ENCODE results near the gene ITGA11.

ITGA11 gene

DNA sequence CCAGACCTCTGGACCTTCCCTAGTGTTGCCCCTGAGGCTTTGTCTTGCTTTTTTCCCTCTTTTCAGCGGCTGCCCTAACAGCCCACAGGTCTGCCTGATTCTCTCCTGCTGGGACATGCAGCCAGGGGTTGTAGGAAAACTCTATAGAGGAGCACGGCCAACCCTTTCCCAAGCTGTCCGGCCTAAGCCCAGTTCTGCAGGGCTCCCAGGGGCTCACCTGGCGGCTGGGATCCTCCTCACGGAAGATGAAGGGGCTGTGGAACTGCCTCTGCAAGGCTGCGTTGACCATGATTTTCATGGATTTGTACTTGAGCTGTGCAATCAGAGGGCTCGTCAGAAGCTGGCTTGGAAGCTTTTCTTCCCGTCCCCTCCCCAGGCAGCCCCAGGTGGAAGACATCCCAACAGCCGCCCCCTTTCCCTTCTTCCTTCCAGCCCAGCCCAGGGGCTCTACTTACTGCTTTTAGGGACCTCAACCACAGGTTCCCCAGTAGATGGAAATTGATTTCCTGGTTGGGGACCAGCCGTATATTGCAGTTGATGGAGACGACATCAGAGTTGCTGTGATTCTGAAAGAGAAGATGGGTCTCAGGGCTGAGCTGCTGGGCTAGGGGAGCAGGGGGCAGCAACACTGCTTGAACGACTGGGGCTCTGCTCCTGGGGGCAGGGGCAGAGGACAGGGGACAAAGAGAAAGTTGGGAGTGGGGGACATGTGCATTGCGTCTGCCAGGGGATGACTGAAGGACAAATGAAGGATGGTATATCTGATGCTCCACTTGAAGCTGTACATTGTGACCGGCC lies 124.6 kb downstream of the ITGA11 start:
- no peak for DNase-seq

DNA sequence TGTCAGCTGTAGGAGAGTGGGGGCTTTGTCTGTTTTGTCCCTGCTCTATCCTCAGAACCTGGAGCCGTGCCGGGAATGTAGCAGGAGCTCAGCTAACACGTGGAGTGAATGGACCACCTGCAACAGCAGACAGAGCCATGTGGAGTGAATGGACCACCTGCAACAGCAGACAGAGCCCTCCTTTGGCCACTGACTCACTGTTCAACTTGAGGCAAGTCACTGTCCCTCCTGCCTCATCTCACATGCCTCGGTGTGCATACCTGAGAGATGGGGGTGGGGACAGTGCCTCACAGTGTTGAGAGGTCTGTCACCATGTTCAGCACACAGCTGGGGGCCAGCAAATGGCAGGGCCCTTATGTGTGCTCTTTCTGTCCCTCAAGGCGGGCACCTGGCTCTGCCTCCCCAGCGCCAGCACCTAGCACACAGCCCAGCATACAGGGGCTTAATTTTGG lies 126.5 kb downstream of the ITGA11 start:
- no peak for DNase-seq

DNA sequence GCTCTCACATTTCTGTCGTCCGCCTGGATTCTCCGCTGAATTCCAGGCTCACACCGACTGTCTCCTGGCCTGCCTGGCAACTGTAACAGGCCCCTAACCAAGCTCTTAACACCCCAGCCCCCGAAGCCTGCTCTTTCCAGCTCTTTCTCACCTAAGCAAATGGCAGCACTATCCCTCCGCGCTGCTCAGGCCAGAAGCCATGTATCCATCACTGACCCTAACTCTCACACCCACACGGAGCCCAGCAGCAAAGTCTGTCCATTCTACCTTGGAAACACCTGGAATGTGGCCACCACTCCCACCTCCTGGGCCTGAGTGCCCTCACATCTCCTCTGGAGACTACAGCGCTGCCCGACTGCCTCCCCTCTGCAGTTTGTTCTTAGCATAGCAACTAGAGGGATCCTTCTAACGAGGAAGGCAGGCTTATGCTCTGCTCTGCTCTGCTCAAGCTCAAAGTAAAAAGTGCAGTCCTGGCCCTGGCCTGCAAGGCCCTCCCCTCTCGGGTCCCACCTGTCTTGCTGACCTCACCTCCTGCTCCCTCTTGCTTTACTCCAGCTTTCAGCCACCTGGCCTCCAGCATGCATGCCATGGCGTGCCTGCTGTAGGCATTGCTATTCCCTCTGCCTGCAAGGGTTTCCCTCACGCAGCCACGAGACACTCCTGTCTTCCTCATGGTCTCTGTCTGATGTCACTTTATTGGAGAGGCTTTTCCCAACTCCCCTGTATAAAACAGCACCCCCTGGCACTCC lies 127.2 kb downstream of the ITGA11 start:
- DNase-seq, result no peak

DNA sequence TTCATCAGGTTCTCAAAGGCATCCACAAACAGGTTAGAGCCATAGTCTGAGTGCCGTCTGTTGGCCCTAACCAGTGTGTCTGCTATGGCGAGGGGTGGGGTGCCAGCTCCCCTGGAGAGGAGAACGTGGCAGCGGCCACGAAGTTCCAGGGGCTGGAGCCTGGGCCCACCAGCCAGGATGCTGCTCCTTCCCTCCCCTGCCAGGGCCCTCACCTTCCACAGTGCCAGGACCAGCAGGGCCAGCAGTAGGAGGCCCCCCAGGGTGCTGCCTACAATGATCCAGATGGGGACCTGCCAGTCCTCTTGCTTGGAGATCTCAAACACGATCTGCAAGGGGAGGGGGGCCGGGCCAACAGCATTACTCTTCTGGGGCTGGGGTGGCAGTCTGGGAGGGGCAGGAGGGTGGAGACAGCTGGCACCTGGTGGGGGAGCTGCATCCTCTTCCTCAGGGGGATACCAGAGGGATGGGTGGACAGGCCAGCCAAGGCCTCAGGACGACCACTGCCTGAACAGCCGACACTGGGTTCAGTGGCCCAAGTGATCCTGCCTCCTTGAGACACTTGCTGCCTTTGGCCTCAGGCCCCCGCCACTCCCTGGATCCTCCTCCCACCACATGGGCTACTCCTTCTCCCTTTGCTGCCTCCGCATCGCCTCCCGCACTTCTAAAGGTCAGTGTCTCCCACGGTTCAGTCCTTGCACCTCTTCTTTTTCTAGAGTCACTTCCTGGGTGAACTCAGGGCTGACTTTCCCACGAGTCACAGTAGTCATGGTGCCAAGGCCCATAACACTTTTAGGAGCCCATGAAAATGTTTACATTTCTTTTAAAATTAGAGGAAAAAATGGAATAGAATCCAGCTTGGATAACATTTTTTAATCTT lies 128.2 kb downstream of the ITGA11 start:
- DNase-seq, result no peak

DNA sequence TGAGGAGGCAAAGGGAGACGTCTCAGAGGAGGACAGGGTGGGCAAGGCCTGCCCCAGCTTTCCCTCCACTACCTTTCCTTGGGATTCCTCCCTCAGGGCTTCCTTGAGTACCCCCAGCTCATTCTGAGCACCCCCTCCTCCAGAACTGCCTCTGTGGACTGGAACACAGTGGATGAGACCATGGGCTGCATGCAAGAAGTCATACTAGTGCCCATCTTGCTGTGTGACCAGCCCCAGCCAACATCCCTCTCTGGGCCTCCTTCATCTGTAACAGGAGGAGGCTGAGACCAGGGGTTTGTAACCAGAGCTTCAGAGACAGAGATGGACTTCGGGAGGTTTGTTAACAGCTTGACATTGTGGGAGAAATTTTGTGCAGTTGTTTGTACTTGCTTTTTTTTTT lies 128.8 kb downstream of the ITGA11 start:
- DNase-seq, result no peak

- no peak for DNase-seq
Observed at GRCh38 chr15:68302729-68303128, 129.2 kb downstream of the ITGA11 start.

DNA sequence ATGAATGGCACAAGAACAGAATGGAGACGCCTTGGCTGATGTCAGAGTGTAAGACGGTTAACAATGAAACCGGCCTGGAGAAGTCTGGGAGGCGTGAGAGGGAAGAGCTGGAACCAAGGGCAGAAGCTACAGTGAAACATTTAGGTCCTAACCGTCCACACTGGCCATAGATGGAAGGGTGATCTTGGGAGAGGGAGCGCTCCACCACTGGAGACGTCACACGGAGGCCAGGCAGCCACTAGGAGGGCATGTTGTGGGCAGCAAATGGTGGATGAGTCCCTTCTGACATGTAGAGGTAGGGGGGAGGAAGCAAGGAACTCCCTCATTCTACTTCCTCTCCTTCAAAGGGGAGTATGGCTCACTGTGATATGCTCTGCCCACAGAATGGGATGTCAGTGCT lies 130.7 kb downstream of the ITGA11 start:
- peak; percentile 18 for DNase-seq

DNA sequence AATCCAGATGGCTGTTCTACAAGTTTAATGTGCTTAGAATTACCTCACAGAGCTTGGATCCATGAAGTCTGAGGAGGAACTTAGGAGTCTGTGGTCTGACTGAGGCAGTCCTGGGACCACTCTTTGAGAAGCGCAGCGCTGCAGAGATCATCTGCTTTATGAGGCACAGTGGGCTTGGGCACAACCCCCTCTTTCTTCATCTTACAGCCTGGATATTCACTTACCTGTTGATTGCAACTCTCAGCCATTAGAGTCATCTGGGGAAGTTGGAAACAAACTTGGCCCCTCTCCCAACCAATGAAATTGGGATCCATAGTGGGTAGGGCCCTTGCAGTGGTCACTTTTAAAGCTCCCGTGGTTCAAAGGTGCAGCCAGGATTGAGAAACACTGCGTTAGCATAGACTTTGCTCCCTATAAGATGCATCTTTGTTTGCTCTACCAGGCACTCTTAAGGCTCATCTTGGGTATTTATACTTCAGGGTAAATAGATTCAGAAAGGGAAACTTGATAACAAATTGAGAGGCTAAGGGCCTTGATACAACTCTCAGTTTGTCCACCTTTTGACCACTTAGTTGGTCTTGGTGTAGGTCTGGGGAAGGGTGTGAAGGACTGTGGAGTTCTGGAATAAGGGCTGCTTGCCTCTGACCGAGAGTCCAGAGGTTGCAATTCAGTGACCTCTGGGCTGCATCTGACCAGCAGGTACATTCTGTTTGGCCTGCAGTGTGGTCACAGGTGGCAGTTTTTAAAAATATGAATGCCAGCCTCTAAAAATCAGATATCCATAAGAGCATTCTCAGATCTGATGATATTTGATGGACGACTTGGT lies 131.6 kb downstream of the ITGA11 start:
- DNase-seq, result no peak

- no peak for DNase-seq
Observed at GRCh38 chr15:68299436-68299835, 132.5 kb downstream of the ITGA11 start.

DNA sequence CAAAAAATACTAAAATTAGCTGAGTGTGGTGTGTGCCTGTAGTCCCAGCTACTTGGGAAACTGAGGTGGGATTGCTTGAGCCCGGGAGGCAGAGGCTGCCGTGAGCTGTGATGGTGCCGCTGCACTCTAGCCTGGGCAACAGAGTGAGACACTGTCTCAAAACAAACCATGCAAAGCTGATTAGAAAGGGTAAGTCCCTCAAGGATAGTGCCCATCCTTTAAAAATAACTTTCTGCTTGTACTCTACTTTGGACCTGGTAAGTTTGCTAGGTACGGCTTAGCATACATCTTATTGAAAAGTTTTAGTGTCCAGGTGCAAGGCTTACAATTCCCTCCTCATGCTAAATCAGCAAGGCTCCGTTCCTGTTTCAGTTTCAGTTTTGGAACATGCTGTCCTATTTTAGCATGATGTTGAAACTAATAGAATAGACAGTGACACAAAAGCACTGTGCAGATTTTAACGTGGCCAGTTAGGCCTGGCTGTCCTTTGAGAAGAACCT lies 133.0 kb downstream of the ITGA11 start:
- DNase-seq, result no peak

DNA sequence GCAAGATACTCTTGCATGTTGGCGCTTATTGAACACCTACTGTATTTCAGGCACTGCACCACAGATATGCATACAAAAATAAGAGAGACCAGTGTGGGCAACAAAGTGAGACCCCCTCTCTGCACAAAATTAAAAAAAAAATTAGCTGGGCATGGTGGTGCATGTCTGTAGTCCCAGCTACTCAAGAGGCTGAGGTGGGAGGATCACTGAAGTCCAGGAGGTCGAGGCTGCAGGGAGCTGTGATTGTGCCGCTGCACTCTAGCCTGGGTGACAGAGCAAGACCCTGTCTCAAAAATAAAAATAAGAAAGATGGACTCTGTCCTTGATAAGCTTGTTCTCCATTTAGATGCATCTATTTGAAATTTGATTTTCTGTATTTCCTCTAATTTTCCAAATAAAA lies 133.6 kb downstream of the ITGA11 start:
- no peak for DNase-seq

DNA sequence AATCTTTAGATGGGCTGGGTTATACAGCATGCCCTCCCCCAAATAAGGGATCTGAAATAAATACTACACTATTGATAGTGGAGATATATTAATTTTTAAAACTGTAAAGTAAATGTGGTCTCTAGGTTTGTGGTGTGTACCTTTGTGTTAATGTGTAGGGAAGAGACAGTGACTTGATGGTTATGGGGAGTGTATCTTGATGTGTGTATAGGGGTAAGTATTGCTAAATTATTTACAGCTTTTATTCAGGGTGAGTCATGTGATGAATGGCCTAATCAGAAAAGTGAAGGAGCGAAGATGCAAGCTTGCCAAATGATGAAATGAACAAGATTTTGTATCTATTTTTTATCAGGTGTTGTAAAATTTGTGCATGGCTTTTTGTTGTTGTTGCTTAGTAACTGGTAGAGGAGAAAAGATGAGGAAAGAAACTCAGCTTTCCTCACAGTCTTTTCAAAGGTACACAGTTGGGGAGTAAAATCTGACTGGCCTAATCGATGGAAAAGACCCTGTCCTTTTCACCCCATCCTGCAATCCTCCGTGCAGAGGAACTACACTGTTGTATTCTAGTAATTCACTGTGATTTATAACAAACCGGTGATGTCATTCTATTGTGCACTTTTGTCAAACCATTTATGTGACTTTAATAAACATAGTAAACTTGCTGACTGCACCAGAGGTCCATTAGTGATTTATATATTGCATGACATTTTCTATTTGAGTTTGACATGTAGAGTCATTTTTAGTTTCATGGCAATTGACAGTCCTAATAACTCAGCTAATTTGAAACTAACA lies 136.8 kb downstream of the ITGA11 start:
- no peak for DNase-seq

DNA sequence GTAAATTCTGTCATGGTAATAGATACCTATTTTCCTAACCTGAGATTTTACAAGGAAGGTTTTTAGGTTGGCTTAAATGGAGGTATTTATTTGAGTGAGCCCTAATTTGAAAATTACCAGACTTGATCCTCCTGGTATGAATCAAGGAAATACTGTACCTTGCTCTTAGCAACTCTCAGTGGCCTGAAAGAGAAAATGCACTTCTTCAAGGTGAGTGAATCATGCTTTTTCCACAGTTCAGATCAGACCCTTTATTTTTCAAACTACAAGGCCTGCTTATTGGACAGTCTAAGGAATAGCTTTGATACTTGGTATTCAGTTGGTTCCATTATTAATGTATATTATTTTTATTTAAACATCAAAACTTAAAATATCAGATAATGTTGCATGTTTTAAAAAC lies 139.0 kb downstream of the ITGA11 start:
- no peak for DNase-seq

- no peak for DNase-seq
Observed at GRCh38 chr15:68292157-68292781, 139.7 kb downstream of the ITGA11 start.

DNA sequence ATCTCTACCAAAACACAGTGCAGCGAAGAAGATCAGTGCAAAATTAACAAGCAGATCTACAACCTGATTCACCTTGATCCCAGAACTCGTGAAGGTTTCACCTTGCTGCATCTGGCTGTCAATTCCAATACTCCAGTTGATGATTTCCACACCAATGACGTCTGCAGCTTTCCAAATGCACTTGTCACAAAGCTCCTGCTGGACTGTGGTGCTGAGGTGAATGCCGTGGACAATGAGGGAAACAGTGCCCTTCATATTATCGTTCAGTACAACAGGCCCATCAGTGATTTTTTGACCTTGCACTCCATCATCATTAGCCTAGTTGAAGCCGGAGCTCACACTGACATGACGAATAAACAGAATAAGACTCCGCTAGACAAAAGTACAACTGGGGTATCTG lies 141.2 kb downstream of the ITGA11 start:
- no peak for DNase-seq

- no peak for DNase-seq
Observed at GRCh38 chr15:68289621-68290352, 142.2 kb downstream of the ITGA11 start.

DNA sequence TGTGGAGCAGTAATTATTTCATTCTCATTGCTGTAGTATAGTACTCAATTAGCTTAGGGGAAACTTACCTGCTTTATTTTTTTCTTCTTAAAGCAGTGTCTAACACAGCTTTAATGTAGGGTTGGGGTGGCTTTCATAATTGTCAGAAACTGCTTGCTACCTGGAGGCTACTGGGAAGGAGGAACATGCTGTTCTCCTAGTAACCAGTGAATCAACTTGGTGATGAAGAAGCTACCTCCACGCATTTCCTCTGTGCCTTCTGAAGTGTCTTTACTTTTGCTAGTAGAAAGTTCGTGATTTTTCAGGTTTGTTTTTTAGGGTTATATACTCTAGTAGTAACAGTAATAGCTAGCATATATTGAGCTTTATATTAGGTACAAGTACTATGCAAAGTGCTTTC lies 142.9 kb downstream of the ITGA11 start:
- DNase-seq, result no peak

GRCh38 chr15:68286256-68286655 lies 145.7 kb downstream of the ITGA11 start:
- DNase-seq, result no peak

- no peak for DNase-seq
Observed at GRCh38 chr15:68285259-68285980, 146.5 kb downstream of the ITGA11 start.
